GM12878 (cell line): Measurements from ENCODE around the gene PLXNA2. TPM values are rescaled to one million over a fixed set of nuclear protein-coding genes. Genes with fewer than 3 reads are reported as not detected.

Experiments used
- CEBPB ChIP-seq, 2 experiments: fragments of 150-350 bp in 1 of 2; IDR thresholded peaks; 2 replicates each; pipeline ENCODE4 v1.6.1; 2012 to 2014; ENCODE audit warnings: low read depth in 2 of 2, low read length in 2 of 2, borderline replicate concordance in 1 of 2, inconsistent platforms in 1 of 2
- CEBPZ ChIP-seq: fragments of 150-350 bp; IDR thresholded peaks from 2 replicates; pipeline ENCODE4 v1.6.1; 2016; ENCODE audit warnings: low read depth, low read length
- CHD2 ChIP-seq: IDR thresholded peaks from 2 replicates; pipeline ENCODE4 v1.6.1; 2011; ENCODE audit warnings: low read depth, low read length, improper control_type of control experiment, borderline replicate concordance
- EP300 ChIP-seq, 2 experiments: fragments of 150-350 bp in 1 of 2; IDR thresholded peaks; 2 replicates each; pipeline ENCODE4 v1.6.1; 2011 to 2012; ENCODE audit warnings: low read depth in 2 of 2, low read length in 2 of 2, borderline replicate concordance in 1 of 2, improper control_type of control experiment in 1 of 2, inconsistent platforms in 1 of 2; ENCODE audit not compliant: control insufficient read depth in 1 of 2
- EZH2 ChIP-seq: IDR thresholded peaks from 2 replicates; pipeline ENCODE4 v1.6.1; 2012; ENCODE audit warnings: low read depth, mild to moderate bottlenecking, control low read depth, inconsistent platforms, low read length, borderline replicate concordance; ENCODE audit not compliant: control insufficient read depth
- MTA3 ChIP-seq: IDR thresholded peaks from 2 replicates; pipeline ENCODE4 v1.6.1; 2012; ENCODE audit warnings: low read length, inconsistent platforms, borderline replicate concordance
- MYB ChIP-seq: fragments of 150-350 bp; IDR thresholded peaks from 2 replicates; pipeline ENCODE4 v1.6.1; 2014; ENCODE audit warnings: mild to moderate bottlenecking, low read depth, low read length, borderline replicate concordance
- PKNOX1 ChIP-seq: fragments of 450-650 bp; IDR thresholded peaks from 2 replicates; pipeline ENCODE4 v1.6.1; 2016; ENCODE audit warnings: mild to moderate bottlenecking
- polyA plus RNA-seq, 11 experiments: library from polyadenylated mRNA; depleted of rRNA in 4 of 11; unstranded in 6 of 11; stranded (reverse) in 5 of 11; fragments of >200 nt; fragmentation: Nextera tagmentation in 4 of 11; fragmentation: Illumina TruSeq in 1 of 11; extraction: Ambion mirVana in 4 of 11; extraction: Trizol in 1 of 11; gene quantifications; 1 replicate in 1 of 11; 2 replicates in 10 of 11; pipeline versions ENCODE4 v1.2.1 to v1.2.3, GENCODE V29; 2011 to 2016; ENCODE audit warnings: inconsistent platforms in 2 of 11, missing spikeins in 2 of 11, low read depth in 1 of 11
- total RNA-seq, 4 experiments: library from RNA; depleted of rRNA in 3 of 4; stranded (reverse); fragments of >200 nt in 3 of 4; fragmentation: Illumina TruSeq in 1 of 4; extraction: Trizol in 1 of 4; gene quantifications; 2 replicates each; pipeline versions ENCODE4 v1.2.1 to v1.2.3, GENCODE V29; 2013 to 2021
- TF ChIP-seq, protein P1 (sequence below): fragments of 450-650 bp; IDR thresholded peaks from 2 replicates; pipeline ENCODE4 v1.6.1; 2014; ENCODE audit warnings: mild to moderate bottlenecking
- TF ChIP-seq, protein P2 (sequence below): IDR thresholded peaks from 2 replicates; pipeline ENCODE4 v1.6.1; 2011; ENCODE audit warnings: borderline replicate concordance, low read depth, mild to moderate bottlenecking, moderate library complexity, low read length; ENCODE audit not compliant: insufficient read depth, poor library complexity, severe bottlenecking

PLXNA2 gene
- total and polyA plus RNA-seq, 10 of the 15 experiments (the other 5 are each of a cell fraction or from before 2014, with no cell fraction given): under 0.01 to 0.08 (median 0.07) TPM; not detected in 4

- TF ChIP-seq PKNOX1 (no peak), MYB (no peak), CEBPB (IDR thresholded peaks at IDR 0.05; ENCODE audit: borderline replicate concordance in 1 of 2, low read depth in 2 of 2, low read length in 2 of 2) (no peak), CHD2 (no peak), CEBPZ (no peak), EZH2 (no peak), MTA3 (no peak), EP300 (IDR thresholded peaks at IDR 0.05; ENCODE audit: borderline replicate concordance in 1 of 2, control insufficient read depth in 1 of 2, low read depth in 2 of 2, low read length in 2 of 2) (no peak)
- TF ChIP-seq, protein P1, sequence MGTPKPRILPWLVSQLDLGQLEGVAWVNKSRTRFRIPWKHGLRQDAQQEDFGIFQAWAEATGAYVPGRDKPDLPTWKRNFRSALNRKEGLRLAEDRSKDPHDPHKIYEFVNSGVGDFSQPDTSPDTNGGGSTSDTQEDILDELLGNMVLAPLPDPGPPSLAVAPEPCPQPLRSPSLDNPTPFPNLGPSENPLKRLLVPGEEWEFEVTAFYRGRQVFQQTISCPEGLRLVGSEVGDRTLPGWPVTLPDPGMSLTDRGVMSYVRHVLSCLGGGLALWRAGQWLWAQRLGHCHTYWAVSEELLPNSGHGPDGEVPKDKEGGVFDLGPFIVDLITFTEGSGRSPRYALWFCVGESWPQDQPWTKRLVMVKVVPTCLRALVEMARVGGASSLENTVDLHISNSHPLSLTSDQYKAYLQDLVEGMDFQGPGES: no peak
- TF ChIP-seq, protein P2, sequence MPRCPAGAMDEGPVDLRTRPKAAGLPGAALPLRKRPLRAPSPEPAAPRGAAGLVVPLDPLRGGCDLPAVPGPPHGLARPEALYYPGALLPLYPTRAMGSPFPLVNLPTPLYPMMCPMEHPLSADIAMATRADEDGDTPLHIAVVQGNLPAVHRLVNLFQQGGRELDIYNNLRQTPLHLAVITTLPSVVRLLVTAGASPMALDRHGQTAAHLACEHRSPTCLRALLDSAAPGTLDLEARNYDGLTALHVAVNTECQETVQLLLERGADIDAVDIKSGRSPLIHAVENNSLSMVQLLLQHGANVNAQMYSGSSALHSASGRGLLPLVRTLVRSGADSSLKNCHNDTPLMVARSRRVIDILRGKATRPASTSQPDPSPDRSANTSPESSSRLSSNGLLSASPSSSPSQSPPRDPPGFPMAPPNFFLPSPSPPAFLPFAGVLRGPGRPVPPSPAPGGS: no peak
These were observed 235.7 kb downstream of the PLXNA2 start (continued) for GRCh38 chr1:208008534-208008933.
